ENCODE data around the gene FEM1B.

The FEM1B gene

GRCh38 chr15:68336516-68336915, 59.0 kb downstream of the FEM1B start:
- no peak for TF ChIP-seq POLR2AphosphoS5 (IDR thresholded peaks at IDR 0.05; ENCODE audit: low read depth)
- TF ChIP-seq, protein P1, sequence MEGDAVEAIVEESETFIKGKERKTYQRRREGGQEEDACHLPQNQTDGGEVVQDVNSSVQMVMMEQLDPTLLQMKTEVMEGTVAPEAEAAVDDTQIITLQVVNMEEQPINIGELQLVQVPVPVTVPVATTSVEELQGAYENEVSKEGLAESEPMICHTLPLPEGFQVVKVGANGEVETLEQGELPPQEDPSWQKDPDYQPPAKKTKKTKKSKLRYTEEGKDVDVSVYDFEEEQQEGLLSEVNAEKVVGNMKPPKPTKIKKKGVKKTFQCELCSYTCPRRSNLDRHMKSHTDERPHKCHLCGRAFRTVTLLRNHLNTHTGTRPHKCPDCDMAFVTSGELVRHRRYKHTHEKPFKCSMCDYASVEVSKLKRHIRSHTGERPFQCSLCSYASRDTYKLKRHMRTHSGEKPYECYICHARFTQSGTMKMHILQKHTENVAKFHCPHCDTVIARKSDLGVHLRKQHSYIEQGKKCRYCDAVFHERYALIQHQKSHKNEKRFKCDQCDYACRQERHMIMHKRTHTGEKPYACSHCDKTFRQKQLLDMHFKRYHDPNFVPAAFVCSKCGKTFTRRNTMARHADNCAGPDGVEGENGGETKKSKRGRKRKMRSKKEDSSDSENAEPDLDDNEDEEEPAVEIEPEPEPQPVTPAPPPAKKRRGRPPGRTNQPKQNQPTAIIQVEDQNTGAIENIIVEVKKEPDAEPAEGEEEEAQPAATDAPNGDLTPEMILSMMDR (IDR thresholded peaks at IDR 0.05; ENCODE audit: insufficient read depth, low read length), result no peak
- no peaks in the 10 kb centered on the region for H3K27me3 ChIP-seq (ENCODE audit: insufficient read depth, poor library complexity, severe bottlenecking)
- no peak for DNase-seq (ENCODE audit: low read depth in 1 of 2, low spot score in 1 of 2)
- H3K27ac ChIP-seq (replicated peaks), result no peak overlapping the region
- no peak overlapping the region for H3K4me3 ChIP-seq (replicated peaks; ENCODE audit: insufficient read depth, low read length)

DNA sequence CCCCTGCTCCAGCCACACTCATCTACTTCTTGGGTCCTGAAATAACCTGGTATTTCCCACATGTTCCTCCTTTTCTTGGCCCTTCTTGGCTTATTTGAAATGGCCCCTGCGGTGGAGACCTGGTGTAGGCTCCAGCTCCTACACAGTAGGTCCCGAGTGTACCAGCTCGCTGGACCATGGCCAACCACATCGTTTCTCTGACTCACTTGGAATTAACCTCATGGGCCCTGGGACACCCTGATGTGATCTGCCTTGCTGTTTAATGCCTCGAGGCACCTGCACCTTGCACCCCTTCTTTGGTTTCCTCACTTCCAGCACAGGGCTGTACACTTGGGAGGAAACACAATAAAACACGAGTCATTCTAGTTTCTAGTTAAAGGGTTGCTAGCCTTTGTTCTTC, 60.3 kb downstream of the FEM1B start:
- no peak overlapping the region for H3K27ac ChIP-seq (replicated peaks)
- no peak overlapping the region for H3K4me3 ChIP-seq (replicated peaks; ENCODE audit: insufficient read depth, low read length)
- TF ChIP-seq SPI1 (IDR thresholded peaks at IDR 0.05; ENCODE audit: borderline replicate concordance, low read depth) (no peak), REST (IDR thresholded peaks at IDR 0.05; ENCODE audit: insufficient replicate concordance, low read depth) (no peak), POLR2AphosphoS5 (IDR thresholded peaks at IDR 0.05; ENCODE audit: low read depth) (no peak), GABPA (IDR thresholded peaks at IDR 0.05; ENCODE audit: low read depth) (no peak)
- TF ChIP-seq, protein P1 (IDR thresholded peaks at IDR 0.05; ENCODE audit: insufficient read depth, low read length), result no peak
- no peak for DNase-seq (ENCODE audit: low read depth in 1 of 2, low spot score in 1 of 2)
- no peaks in the 10 kb centered on the region for H3K27me3 ChIP-seq (ENCODE audit: insufficient read depth, poor library complexity, severe bottlenecking)

DNA sequence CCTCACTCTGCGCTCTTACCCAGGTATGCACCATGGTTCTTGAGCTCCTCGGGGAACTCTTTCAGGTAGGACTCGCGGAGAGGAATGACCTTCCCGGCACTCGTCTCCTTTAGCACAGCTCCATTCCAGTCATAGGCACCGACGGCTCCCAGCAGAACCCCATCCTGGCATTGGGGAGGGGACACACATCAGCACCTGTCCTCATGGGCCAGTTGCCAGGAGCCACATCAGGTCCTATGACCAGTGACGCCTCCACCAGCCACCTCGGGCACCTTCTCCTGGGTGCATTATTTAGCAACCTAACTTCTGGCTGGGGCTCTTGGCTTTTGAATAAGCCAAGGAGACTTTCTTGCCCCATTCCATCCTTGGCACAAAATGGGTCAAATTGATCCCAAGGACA, 61.9 kb downstream of the FEM1B start:
- H3K4me3 ChIP-seq (replicated peaks; ENCODE audit: insufficient read depth, low read length), result no peak overlapping the region
- no peak for DNase-seq (ENCODE audit: low read depth in 1 of 2, low spot score in 1 of 2)
- TF ChIP-seq SPI1 (IDR thresholded peaks at IDR 0.05; ENCODE audit: borderline replicate concordance, low read depth), result no peak
- TF ChIP-seq REST (IDR thresholded peaks at IDR 0.05; ENCODE audit: insufficient replicate concordance, low read depth), result no peak
- no peak for TF ChIP-seq POLR2AphosphoS5 (IDR thresholded peaks at IDR 0.05; ENCODE audit: low read depth)
- TF ChIP-seq, protein P1 (IDR thresholded peaks at IDR 0.05; ENCODE audit: insufficient read depth, low read length), result no peak
- TF ChIP-seq GABPA (IDR thresholded peaks at IDR 0.05; ENCODE audit: low read depth), result no peak
- H3K27me3 ChIP-seq (ENCODE audit: insufficient read depth, poor library complexity, severe bottlenecking), result no peaks in the 10 kb centered on the region
- H3K27ac ChIP-seq (replicated peaks), result no peak overlapping the region
